HG03442 (cell line): ENCODE measurements around the gene EIF3B.
"Not testable (repeated sequence)": the region's sequence is repeated elsewhere in the genome, so short reads cannot be mapped to it uniquely, and the experiment has no call there.

Source experiments
- ATAC-seq: cut with Tn5 transposase; IDR thresholded peaks from one replicate; pipeline ENCODE4 v1.9.1; 2021; ENCODE audit warnings: mild to moderate bottlenecking, moderate library complexity; ENCODE audit not compliant: unreplicated experiment

Gene EIF3B

DNA sequence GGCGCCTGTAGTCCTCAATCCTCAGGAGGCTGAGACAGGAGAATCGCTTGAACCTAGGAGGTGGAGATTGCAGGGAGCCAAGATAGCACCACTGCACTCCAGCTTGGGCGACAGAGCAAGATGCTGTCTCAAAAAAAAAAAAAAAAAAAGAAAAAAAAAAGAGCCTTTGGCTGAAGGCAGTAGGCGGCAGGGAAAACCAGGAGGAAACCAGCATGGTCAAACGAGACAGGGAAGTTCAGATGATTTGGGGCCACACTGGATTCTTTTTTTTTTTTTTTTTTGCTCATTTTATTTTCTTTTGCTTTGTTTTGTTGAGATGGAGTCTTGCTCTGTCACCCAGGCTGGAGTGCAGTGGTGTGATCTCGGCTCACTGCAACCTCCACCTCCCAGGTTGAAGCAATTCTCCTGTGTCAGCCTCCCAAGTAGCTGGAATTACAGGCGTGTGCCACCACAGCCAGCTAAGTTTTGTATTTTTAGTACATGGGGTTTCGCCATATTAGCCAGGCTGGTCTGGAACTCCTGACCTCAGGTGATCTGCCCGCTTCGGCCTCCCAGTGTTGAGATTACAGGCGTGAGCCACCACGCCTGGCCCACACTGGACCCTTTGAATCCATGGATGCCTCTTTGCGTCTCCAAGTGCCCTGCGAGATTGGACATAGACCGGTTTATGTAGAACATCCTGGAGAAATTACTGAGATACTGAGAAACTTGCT lies 7.1 kb upstream of the EIF3B start:
- not testable (repeated sequence) for ATAC-seq

GRCh38 chr7:2350055-2350454 lies 4.6 kb upstream of the EIF3B start:
- no peak for ATAC-seq

DNA sequence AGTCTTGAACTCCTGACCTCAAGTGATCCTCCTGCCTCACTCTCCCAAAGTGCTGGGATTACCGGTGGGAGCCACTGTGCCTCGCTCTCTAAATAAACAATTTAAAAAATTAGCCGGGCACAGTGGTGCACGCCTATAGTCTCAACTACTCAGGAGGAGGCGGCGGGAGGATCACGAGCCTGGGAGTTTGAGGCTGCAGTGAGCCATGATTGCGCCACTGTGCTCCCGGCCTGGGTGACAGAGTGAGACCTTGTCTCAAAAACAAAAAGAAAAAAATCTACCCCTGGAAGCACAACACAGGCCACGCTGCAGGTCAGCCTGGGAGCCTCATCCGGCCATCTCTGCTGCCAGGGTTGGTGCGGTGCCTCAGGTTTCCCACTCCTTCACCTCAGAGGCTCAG lies 3.8 kb upstream of the EIF3B start:
- no peak for ATAC-seq

GRCh38 chr7:2353113-2353935 lies 1.3 kb upstream of the EIF3B start:
- no peak for ATAC-seq

DNA sequence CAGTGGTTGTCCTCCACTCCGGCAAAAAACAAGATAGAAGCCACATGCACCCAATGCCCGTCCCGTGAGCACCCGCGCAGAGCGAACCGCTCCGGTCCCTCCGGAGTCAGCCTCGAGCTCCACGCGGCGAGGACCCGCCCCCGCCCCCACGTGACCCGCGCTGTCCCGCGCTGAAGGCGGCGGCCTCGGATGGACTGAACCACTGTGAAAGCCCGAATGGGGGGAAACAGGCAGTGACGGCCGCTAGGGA lies 766 bp upstream of the EIF3B start:
- ATAC-seq, result peak; percentile 40

- ATAC-seq, result peak; percentile 20
These were observed 495 bp downstream of the EIF3B start for GRCh38 chr7:2354939-2355704.

GRCh38 chr7:2355705-2356008 lies 1.0 kb downstream of the EIF3B start:
- no peak for ATAC-seq

GRCh38 chr7:2357165-2357564 lies 2.5 kb downstream of the EIF3B start:
- no peak for ATAC-seq

DNA sequence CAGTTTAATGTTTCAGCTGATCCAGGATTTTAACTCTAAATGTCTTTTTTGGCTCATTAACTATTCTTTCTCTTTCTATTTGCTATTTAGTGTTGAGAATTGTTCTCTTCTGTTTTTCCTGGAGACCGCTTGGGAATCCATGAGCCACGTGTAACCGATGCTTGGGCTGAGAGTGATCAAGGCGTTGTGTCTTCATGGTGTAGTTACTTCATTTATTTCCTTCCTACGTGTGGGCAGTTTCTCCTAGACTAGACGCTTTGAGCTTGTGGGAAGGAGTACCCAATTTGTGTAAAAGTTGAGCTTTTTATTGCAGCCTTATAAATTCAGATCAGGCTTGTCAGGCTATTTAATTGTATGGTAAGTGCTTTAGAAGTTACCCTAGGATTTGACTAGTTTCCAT lies 2.9 kb downstream of the EIF3B start:
- no peak for ATAC-seq

- no peak for ATAC-seq
These were observed 4.4 kb downstream of the EIF3B start for GRCh38 chr7:2358968-2359527.

DNA sequence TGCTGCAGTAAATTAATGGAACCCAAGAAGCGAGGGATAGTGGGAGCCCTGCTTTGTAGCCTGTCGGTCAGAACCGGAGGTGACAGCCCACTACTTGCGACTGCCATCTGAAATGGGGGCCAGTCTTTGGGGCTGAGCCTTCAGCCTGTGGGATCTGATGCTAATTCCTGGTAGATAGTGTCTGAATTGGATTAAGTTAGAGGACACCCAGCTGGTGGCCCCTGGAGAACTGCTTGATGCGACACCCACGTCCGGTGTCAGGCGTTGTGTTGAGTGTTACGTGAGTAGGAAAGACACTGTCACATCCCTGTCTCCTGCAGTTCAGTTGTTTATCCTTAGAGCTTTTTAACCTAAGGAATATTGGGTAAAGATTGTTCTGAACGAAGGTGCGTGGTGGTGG lies 5.0 kb downstream of the EIF3B start:
- ATAC-seq, result no peak

GRCh38 chr7:2360796-2361195 lies 6.2 kb downstream of the EIF3B start:
- ATAC-seq, result no peak

DNA sequence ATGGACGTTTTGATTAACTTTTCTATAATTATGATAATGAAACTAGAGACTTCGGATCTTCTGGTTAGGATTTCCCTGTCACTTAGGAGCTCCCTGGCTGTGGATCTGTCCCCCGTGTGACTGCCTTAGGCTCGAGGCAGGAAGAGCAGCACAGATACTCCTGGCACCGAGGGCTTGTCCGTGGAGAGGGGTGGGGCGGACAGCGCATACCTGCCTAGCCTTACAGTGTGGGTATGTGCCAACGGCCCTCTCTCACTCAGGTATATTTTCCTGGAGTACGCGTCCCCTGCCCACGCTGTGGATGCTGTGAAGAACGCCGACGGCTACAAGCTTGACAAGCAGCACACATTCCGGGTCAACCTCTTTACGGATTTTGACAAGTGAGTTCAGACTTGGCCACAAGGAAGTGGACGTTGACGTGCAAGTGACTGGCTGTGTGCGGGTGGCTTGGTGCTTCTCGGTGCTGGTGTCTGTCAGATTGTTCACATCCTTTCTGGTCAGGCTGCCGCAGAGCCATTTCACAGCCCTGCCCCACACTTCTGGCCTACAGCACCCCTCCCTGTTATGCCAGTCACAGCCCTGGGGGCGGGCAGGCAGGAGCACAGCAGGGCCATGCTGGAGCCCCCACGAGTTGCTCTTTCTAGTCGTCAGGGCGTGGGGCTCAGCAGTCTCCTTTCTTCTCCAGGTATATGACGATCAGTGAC lies 7.9 kb downstream of the EIF3B start:
- no peak for ATAC-seq

GRCh38 chr7:2369139-2369538 lies 14.5 kb downstream of the EIF3B start:
- no peak for ATAC-seq

GRCh38 chr7:2371329-2371728 lies 16.7 kb downstream of the EIF3B start:
- ATAC-seq, result no peak

GRCh38 chr7:2372724-2373123 lies 18.1 kb downstream of the EIF3B start:
- no peak for ATAC-seq

- no peak for ATAC-seq
These were observed 18.5 kb downstream of the EIF3B start for GRCh38 chr7:2373124-2373556.

DNA sequence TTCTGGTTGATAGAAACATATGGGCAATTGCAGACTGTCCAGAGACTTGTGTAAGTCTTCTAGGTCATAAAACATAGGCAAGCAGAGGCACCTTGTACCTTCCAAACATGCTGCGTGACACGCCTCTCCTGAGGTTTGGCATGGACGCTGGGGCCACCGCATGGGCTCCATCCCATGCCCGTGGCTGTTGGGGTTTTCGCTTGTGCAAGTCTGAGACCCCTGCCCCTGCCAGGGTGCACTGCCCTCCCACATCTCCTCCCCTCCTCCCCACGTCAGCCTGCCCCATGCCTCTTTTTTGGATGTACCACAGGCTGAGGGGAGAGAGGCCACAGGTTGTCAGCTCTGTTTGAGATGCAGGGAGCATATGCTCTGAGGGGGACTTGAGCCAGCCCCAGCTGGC lies 19.0 kb downstream of the EIF3B start:
- ATAC-seq, result no peak

DNA sequence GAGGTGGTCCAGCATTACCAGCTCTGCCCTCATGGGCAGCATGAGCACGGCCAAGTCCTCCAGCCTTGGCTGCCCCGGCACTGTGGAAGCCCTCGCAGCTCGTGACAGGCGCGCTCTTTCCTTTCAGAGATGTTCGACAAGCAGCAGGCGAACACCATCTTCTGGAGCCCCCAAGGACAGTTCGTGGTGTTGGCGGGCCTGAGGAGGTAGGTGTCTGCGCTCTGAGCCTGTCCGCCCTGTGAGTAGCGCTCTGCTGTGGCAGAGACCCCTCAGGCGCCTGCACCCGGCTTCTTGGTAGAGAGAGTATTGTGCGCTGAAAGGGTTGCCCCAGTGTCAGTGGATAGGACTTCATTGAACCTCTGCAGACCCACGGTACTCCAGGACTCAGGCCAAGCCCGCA lies 19.8 kb downstream of the EIF3B start:
- no peak for ATAC-seq

GRCh38 chr7:2374830-2375728 lies 20.5 kb downstream of the EIF3B start:
- no peak for ATAC-seq
